ENCODE results near the gene RXRA.

DNA sequence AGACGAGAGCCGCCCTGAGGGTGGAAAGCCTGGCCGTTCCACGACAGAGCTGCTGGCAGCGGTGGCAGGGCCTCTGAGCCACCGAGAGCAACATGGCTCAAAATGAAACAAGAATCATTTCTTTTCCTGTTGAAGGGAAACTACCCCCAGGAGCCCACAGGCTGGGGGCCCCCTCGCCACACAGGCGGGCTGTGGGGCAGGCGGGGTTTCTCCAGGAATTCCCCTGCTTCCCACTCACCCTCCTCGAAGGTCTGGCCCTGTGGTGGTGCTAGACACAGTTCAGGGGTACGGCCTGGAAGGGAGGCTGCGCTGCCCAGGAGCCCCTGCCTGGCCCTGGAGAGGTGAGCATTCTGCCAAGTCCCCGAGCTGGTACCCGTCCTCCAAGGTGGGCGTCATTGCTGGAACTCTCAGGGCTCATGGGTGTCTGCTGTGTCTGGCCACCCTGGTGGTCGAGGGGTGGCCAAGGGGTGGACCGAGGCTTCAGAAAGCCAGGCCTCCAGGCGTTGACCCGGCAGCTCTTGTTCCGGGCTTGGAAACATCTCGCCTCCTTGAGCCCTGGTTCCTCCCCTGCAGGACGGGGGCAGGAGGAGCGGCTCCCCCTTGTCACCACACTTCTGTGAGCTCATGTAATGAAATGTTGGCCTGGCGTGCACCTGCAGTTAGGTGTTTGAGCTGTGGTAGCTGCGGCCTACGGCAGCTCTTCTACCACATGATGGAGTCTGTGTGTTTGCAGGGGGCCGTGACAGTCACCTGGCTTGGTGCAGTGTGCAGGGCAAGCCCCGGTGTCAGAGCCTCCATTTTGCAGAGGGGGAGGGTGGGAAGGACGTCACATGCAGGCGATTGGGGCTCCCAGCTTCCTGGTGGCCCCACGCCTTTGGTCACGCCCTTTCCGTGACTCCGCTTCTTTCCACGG, 65.3 kb downstream of the RXRA start:
- TF ChIP-seq CTCF (IDR thresholded peaks at IDR 0.05; ENCODE audit: insufficient read depth, low read length) (no peak), REST (IDR thresholded peaks at IDR 0.05; ENCODE audit: insufficient replicate concordance, low read depth) (no peak), POLR2AphosphoS5 (IDR thresholded peaks at IDR 0.05; ENCODE audit: low read depth) (no peak), GABPA (IDR thresholded peaks at IDR 0.05; ENCODE audit: low read depth) (no peak), SPI1 (IDR thresholded peaks at IDR 0.05; ENCODE audit: borderline replicate concordance, low read depth) (no peak)
